ENCODE measurements around the gene ARX.

DNA sequence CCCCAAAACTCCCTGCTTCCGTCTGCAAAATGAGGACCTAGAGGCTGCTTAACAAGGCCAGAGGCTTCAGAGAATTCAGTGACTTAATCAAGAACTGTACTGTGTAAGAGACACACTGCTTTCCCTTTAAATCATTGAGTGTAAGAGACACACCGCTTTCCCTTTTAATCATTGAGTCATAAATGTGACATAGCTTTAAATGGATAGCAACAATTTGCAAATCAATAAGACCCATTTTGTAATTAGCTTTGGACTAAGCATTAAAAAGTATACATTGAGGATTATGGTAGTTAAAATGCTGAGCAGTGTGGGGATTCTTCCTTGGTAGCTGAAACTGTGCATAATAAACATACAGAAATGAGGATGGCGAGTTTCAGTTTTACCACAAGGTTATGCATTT lies 31.8 kb downstream of the ARX start:
- TF ChIP-seq CBX8 (IDR thresholded peaks at IDR 0.05; ENCODE audit: borderline replicate concordance, low read depth, low read length) (no peak), SP1 (IDR thresholded peaks at IDR 0.05; ENCODE audit: low read depth, low read length) (no peak), EZH2 (IDR thresholded peaks at IDR 0.05; ENCODE audit: low read depth, low read length, severe bottlenecking) (no peak), BCL11A (IDR thresholded peaks at IDR 0.05; ENCODE audit: low read depth in 2 of 2, low read length in 2 of 2) (no peak), JUND (IDR thresholded peaks at IDR 0.05; ENCODE audit: low read length) (no peak), CEBPB (IDR thresholded peaks at IDR 0.05; ENCODE audit: low read depth, low read length) (no peak)
- TF ChIP-seq, protein P1, sequence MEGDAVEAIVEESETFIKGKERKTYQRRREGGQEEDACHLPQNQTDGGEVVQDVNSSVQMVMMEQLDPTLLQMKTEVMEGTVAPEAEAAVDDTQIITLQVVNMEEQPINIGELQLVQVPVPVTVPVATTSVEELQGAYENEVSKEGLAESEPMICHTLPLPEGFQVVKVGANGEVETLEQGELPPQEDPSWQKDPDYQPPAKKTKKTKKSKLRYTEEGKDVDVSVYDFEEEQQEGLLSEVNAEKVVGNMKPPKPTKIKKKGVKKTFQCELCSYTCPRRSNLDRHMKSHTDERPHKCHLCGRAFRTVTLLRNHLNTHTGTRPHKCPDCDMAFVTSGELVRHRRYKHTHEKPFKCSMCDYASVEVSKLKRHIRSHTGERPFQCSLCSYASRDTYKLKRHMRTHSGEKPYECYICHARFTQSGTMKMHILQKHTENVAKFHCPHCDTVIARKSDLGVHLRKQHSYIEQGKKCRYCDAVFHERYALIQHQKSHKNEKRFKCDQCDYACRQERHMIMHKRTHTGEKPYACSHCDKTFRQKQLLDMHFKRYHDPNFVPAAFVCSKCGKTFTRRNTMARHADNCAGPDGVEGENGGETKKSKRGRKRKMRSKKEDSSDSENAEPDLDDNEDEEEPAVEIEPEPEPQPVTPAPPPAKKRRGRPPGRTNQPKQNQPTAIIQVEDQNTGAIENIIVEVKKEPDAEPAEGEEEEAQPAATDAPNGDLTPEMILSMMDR (IDR thresholded peaks at IDR 0.05; ENCODE audit: control extremely low read depth in 1 of 3, insufficient read depth in 1 of 3, low read depth in 1 of 3, low read length in 3 of 3), result no peak
